ENCODE measurements around the gene MAPKBP1.
"Not testable (repeated sequence)": the region's sequence is repeated elsewhere in the genome, so short reads cannot be mapped to it uniquely, and the experiment has no call there.

Gene MAPKBP1

GRCh38 chr15:41735046-41735445 lies 39.2 kb upstream of the MAPKBP1 start:
- no peak for TF ChIP-seq CTCF (IDR thresholded peaks at IDR 0.05)
- H3K9me3 Mint-ChIP-seq, result no peaks in the 10 kb centered on the region
- no peaks in the 10 kb centered on the region for H3K27me3 Mint-ChIP-seq (ENCODE audit: low read depth, poor library complexity)
- no peak for DNase-seq
- H3K36me3 Mint-ChIP-seq (ENCODE audit: low read depth), result peaks cover 53% of the 10 kb centered on the region
- H3K4me3 Mint-ChIP-seq, result no peak overlapping the region
- no peak overlapping the region for H3K27ac Mint-ChIP-seq
- no peaks in the 10 kb centered on the region for H3K4me1 Mint-ChIP-seq

- not testable (repeated sequence) for H3K27ac Mint-ChIP-seq; DNase-seq; H3K4me3 Mint-ChIP-seq; H3K4me1 Mint-ChIP-seq; H3K9me3 Mint-ChIP-seq; H3K27me3 Mint-ChIP-seq (ENCODE audit: low read depth, poor library complexity)
- peaks cover 54% of the 10 kb centered on the region for H3K36me3 Mint-ChIP-seq (ENCODE audit: low read depth)
Measured at GRCh38 chr15:41735492-41735891, 38.8 kb upstream of the MAPKBP1 start.

DNA sequence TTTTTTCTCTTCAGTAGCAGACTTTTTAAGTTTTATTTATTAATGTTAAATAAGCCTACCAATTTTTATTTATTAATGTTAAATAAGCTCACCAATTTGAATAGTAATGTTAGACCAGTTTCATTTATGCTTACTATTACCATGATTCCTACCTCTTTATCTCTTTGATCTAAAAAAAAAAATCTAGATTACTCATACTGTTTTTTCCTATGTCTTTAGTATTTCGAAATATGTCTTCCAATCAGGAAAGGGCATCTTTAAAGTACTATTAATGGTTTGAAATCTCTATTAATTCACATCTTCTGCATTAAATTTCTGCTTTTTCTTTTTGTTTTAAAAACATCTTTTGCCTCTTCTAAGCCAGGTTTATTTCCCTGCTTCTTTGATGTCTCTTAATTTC lies 27.5 kb upstream of the MAPKBP1 start:
- Mint-ChIP-seq H3K27me3 (ENCODE audit: low read depth, poor library complexity) (no peaks in the 10 kb centered on the region), H3K36me3 (ENCODE audit: low read depth) (peaks cover 73% of the 10 kb centered on the region), H3K9me3 (no peaks in the 10 kb centered on the region), H3K27ac (no peak overlapping the region), H3K4me1 (no peaks in the 10 kb centered on the region), H3K4me3 (no peak overlapping the region)
- no peak for DNase-seq
- no peak for TF ChIP-seq CTCF (IDR thresholded peaks at IDR 0.05)

DNA sequence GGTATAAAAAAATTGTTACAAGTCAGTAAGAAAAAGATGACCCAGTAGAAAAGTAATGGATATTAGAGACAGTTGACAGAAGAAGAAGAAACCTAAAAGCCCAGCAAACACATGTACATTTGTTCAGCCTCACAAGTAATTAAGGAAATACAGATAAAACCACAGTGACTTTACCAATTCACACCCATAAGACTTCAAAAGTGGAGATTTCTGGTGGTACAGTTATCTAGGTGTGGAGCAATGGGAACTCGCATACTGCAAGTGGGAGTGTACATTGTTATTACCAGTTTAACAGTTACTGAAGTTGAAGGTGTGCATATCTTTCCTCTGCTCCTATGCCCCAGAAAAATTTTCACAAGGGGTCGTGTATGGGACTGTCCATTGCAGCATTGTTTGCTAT lies 18.1 kb upstream of the MAPKBP1 start:
- Mint-ChIP-seq H3K9me3 (no peaks in the 10 kb centered on the region), H3K27me3 (ENCODE audit: low read depth, poor library complexity) (no peaks in the 10 kb centered on the region), H3K36me3 (ENCODE audit: low read depth) (peaks cover 42% of the 10 kb centered on the region), H3K4me3 (no peak overlapping the region), H3K27ac (peak overlapping the region; percentile 49), H3K4me1 (no peaks in the 10 kb centered on the region)
- no peak for TF ChIP-seq CTCF (IDR thresholded peaks at IDR 0.05)
- no peak for DNase-seq

- H3K27me3 Mint-ChIP-seq (ENCODE audit: low read depth, poor library complexity), result peaks cover 5% of the 10 kb centered on the region
- peaks cover 13% of the 10 kb centered on the region for H3K36me3 Mint-ChIP-seq (ENCODE audit: low read depth)
- no peaks in the 10 kb centered on the region for H3K9me3 Mint-ChIP-seq
- peak overlapping the region; percentile 92 for H3K4me3 Mint-ChIP-seq
- peaks cover 44% of the 10 kb centered on the region for H3K4me1 Mint-ChIP-seq
- DNase-seq, result peak; percentile 18
- peak; percentile 51 for TF ChIP-seq CTCF (IDR thresholded peaks at IDR 0.05)
- no peak overlapping the region for H3K27ac Mint-ChIP-seq
Measured at GRCh38 chr15:41772720-41773331, 1.5 kb upstream of the MAPKBP1 start.

DNA sequence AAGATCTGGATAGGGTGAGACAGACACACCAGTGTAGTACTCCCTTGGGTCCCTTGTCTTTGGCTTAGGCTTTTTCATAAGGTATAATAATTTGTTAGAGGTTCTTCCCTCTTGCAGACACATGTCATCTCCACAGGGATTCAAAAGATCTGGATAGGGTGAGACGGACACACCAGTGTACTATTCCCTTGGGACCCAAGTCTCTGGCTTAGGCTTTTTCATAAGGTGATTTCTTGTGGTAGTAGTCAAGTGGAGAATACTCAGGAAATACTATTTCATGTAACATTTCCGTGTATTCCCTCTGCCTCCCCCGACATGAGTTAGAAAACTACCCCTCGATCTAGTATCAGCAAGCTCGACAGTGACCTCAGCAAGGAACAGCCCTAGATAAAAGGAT lies 954 bp upstream of the MAPKBP1 start:
- no peak for TF ChIP-seq CTCF (IDR thresholded peaks at IDR 0.05)
- Mint-ChIP-seq H3K4me3 (peak overlapping the region; percentile 92), H3K9me3 (no peaks in the 10 kb centered on the region), H3K4me1 (peaks cover 49% of the 10 kb centered on the region), H3K27me3 (ENCODE audit: low read depth, poor library complexity) (peaks cover 5% of the 10 kb centered on the region), H3K27ac (peak overlapping the region; percentile 93), H3K36me3 (ENCODE audit: low read depth) (peaks cover 13% of the 10 kb centered on the region)
- no peak for DNase-seq

Measured in nephron progenitor cell (in vitro differentiated cells).